ENCODE results near the gene PRAMEF25. TPM values are rescaled to one million over a fixed set of nuclear protein-coding genes. Genes with fewer than 3 reads are reported as not detected.
"Not testable (repeated sequence)": the region's sequence is repeated elsewhere in the genome, so short reads cannot be mapped to it uniquely, and the experiment has no call there.

Gene PRAMEF25
- total RNA-seq: not detected
- polyA plus RNA-seq: not detected
- long read RNA-seq, donor 1: 0 reads
- long read RNA-seq, donor 2: 0 reads
- long read RNA-seq, donor 3: 0 reads
- long read RNA-seq, donor 4: 0 reads

DNA sequence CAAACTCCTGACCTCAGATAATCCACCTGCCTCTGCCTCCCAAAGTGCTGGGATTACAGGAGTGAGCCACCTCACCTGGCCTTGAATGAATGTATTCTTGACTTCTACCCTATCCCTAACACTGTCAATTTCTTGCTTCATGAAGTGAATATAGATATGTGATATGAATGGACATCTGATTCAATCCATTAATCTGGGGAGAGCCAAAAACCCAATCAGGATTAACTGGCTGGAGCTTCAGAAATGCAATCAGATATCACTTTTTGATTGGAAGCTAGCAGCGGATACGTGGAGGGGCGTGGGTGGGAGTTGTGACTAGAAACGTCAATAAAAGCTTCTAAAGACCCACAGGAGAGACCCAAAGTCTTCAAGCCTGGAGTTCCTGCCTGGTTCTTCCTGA, at the start of gene PRAMEF25:
PRAMEF25 (plus strand) TSS at position 301 of the 400 bp plus-strand sequence. CDS start 2,920 bp downstream, outside the sequence.
- no CpG with 5 or more reads among the region's 4 CpGs for WGBS
- H3K27ac ChIP-seq (ENCODE audit: low read length); H3K27me3 ChIP-seq (ENCODE audit: control insufficient read depth, insufficient read depth); H3K4me3 ChIP-seq (ENCODE audit: low read length); DNase-seq; intact Hi-C loops (cut with DNase I); ATAC-seq; H3K9me3 ChIP-seq (ENCODE audit: control insufficient read depth, low read length); H3K4me1 ChIP-seq (ENCODE audit: control insufficient read depth, insufficient read depth, low read length): not testable (repeated sequence)

DNA sequence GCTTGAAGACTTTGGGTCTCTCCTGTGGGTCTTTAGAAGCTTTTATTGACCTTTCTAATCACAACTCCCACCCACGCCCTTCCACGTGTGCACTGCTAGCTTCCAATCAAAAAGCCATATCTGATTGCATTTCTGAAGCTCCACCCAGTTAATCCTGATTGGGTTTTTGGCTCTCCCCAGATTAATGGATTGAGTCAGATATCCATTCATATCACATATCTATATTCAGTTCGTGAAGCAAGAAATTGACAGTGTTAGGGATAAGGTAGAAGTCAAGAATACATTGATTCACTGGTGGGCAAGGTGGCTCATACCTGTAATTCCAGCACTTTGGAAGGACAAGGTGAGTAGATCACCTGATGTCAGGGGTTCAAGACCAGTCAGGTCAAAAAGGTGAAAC, 14.1 kb upstream of the PRAMEF25 start, which contains the start of gene PRAMEF27:
PRAMEF27 (minus strand) TSS at position 101 of the 400 bp plus-strand sequence. CDS start 2,916 bp downstream, outside the sequence.
- ATAC-seq; DNase-seq; H3K4me1 ChIP-seq (ENCODE audit: control insufficient read depth, insufficient read depth, low read length); H3K27ac ChIP-seq (ENCODE audit: low read length); H3K9me3 ChIP-seq (ENCODE audit: control insufficient read depth, low read length); intact Hi-C loops (cut with DNase I); H3K27me3 ChIP-seq (ENCODE audit: control insufficient read depth, insufficient read depth); H3K4me3 ChIP-seq (ENCODE audit: low read length): not testable (repeated sequence)
- WGBS: 75% methylated on average over 3 of the region's 3 CpGs

DNA sequence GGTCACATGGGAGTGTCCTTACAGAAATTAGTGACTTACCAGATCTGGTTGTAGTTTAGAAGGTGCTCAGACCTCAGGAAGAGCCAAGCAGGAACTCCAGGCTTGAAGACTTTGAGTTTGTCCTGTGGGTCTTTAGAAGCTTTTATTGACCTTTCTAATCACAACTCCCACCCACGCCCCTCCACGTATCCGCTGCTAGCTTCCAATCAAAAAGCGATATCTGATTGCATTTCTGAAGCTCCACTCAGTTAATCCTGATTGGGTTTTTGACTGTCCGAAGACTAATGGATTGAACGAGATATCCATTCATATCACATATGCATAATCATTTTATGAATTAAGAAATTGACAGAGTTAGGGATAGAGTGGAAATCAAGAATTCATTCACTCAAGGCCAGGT, 46.2 kb downstream of the PRAMEF25 start, which contains the start of gene HNRNPCL2:
HNRNPCL2 (minus strand) TSS at position 101 of the 400 bp plus-strand sequence. CDS start 454 bp downstream, outside the sequence.
- intact Hi-C loops (cut with DNase I); DNase-seq; H3K27me3 ChIP-seq (ENCODE audit: control insufficient read depth, insufficient read depth); ATAC-seq; H3K4me3 ChIP-seq (ENCODE audit: low read length); H3K4me1 ChIP-seq (ENCODE audit: control insufficient read depth, insufficient read depth, low read length); H3K9me3 ChIP-seq (ENCODE audit: control insufficient read depth, low read length); H3K27ac ChIP-seq (ENCODE audit: low read length): not testable (repeated sequence)
- 88% methylated on average over 6 of the region's 6 CpGs for WGBS

Other genes starting within 250 kb of the PRAMEF25 start
- gene PRAMEF11, start 239.4 kb upstream of the PRAMEF25 start, total RNA-seq: not detected
- not detected for gene PRAMEF11, start 239.4 kb upstream of the PRAMEF25 start, polyA plus RNA-seq
- gene HNRNPCL1, start 222.1 kb upstream of the PRAMEF25 start, total RNA-seq: not detected
- gene HNRNPCL1, start 222.1 kb upstream of the PRAMEF25 start, polyA plus RNA-seq: not detected
- not detected for gene PRAMEF2, start 213.7 kb upstream of the PRAMEF25 start, total RNA-seq
- not detected for gene PRAMEF2, start 213.7 kb upstream of the PRAMEF25 start, polyA plus RNA-seq
- not detected for gene PRAMEF4, start 184.6 kb upstream of the PRAMEF25 start, total RNA-seq
- not detected for gene PRAMEF4, start 184.6 kb upstream of the PRAMEF25 start, polyA plus RNA-seq
- not detected for gene PRAMEF10, start 172.5 kb upstream of the PRAMEF25 start, total RNA-seq
- gene PRAMEF10, start 172.5 kb upstream of the PRAMEF25 start, polyA plus RNA-seq: not detected
- gene PRAMEF7, start 154.2 kb upstream of the PRAMEF25 start, total RNA-seq: not detected
- not detected for gene PRAMEF7, start 154.2 kb upstream of the PRAMEF25 start, polyA plus RNA-seq
- gene PRAMEF6, start 123.2 kb upstream of the PRAMEF25 start, total RNA-seq: not detected
- not detected for gene PRAMEF6, start 123.2 kb upstream of the PRAMEF25 start, polyA plus RNA-seq
- gene PRAMEF27, start 14.2 kb upstream of the PRAMEF25 start, total RNA-seq: not detected
- gene PRAMEF27, start 14.2 kb upstream of the PRAMEF25 start, polyA plus RNA-seq: not detected
- gene HNRNPCL3, start 10.0 kb upstream of the PRAMEF25 start, total RNA-seq: not detected
- not detected for gene HNRNPCL3, start 10.0 kb upstream of the PRAMEF25 start, polyA plus RNA-seq
- gene HNRNPCL2, start 46.1 kb downstream of the PRAMEF25 start, total RNA-seq: not detected
- gene HNRNPCL2, start 46.1 kb downstream of the PRAMEF25 start, polyA plus RNA-seq: not detected
- not detected for gene PRAMEF26, start 85.2 kb downstream of the PRAMEF25 start, total RNA-seq
- not detected for gene PRAMEF26, start 85.2 kb downstream of the PRAMEF25 start, polyA plus RNA-seq
- not detected for gene HNRNPCL4, start 94.9 kb downstream of the PRAMEF25 start, total RNA-seq
- gene HNRNPCL4, start 94.9 kb downstream of the PRAMEF25 start, polyA plus RNA-seq: not detected
- not detected for gene PRAMEF9, start 101.1 kb downstream of the PRAMEF25 start, total RNA-seq
- gene PRAMEF9, start 101.1 kb downstream of the PRAMEF25 start, polyA plus RNA-seq: not detected
- gene PRAMEF13, start 130.6 kb downstream of the PRAMEF25 start, total RNA-seq: not detected
- gene PRAMEF13, start 130.6 kb downstream of the PRAMEF25 start, polyA plus RNA-seq: not detected
- gene PRAMEF18, start 155.4 kb downstream of the PRAMEF25 start, total RNA-seq: not detected
- gene PRAMEF18, start 155.4 kb downstream of the PRAMEF25 start, polyA plus RNA-seq: not detected
- gene PRAMEF5, start 183.4 kb downstream of the PRAMEF25 start, total RNA-seq: not detected
- not detected for gene PRAMEF5, start 183.4 kb downstream of the PRAMEF25 start, polyA plus RNA-seq
- not detected for gene PRAMEF8, start 214.4 kb downstream of the PRAMEF25 start, total RNA-seq
- gene PRAMEF8, start 214.4 kb downstream of the PRAMEF25 start, polyA plus RNA-seq: not detected
- not detected for gene PRAMEF33, start 232.8 kb downstream of the PRAMEF25 start, total RNA-seq
- not detected for gene PRAMEF33, start 232.8 kb downstream of the PRAMEF25 start, polyA plus RNA-seq
- gene PRAMEF15, start 244.8 kb downstream of the PRAMEF25 start, total RNA-seq: not detected
- gene PRAMEF15, start 244.8 kb downstream of the PRAMEF25 start, polyA plus RNA-seq: not detected